HG02642 (cell line): ENCODE results near the gene ACE.
"Not testable (repeated sequence)": the region's sequence is repeated elsewhere in the genome, so short reads cannot be mapped to it uniquely, and the experiment has no call there.

ENCODE experiments used
- ATAC-seq: cut with Tn5 transposase; IDR thresholded peaks from one replicate; pipeline ENCODE4 v1.9.1; 2021; ENCODE audit warnings: mild to moderate bottlenecking; ENCODE audit not compliant: unreplicated experiment, poor library complexity

Gene ACE

DNA sequence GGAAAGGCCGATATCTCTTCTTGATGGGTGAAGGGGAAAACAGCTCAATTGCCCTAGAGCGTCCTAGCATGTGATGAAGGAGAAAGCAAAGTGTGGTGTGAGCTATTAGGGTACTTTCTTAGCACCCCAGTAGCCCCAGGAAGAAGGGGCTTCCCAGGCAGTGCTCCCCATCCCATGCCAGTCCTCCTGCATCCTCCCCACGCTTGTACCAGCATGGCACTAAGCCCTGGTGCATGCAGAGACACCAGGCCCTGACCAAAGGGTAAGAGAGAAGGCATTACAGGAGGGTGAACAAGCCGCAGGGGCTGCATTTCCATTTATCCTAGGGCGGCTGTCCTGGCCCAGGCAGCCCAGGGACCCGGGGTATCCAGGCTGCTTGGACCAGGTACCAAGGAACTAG lies 33.8 kb upstream of the ACE start:
- ATAC-seq, result no peak

GRCh38 chr17:63444457-63444856 lies 32.4 kb upstream of the ACE start:
- ATAC-seq, result no peak

DNA sequence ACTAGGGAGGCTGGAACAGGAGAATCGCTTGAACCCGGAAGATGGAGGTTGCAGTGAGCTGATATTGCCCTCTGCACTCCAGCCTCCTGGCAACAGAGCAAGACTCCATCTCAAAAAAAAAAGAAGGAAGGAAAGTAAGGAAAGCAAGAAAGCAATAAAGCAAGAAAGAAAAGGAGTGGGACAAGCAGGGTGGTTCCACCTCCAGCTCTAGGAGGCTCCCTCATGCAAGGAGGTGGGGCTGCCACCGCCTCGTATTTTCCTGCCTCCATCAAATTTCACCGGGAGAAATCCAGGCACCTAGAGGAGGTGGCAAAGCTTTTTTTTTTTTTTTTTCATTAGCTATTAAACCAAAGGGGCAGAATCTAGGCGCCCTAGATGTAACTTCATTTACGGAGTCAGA lies 31.8 kb upstream of the ACE start:
- no peak for ATAC-seq

GRCh38 chr17:63445571-63445953 lies 31.3 kb upstream of the ACE start:
- peak; percentile 29 for ATAC-seq

DNA sequence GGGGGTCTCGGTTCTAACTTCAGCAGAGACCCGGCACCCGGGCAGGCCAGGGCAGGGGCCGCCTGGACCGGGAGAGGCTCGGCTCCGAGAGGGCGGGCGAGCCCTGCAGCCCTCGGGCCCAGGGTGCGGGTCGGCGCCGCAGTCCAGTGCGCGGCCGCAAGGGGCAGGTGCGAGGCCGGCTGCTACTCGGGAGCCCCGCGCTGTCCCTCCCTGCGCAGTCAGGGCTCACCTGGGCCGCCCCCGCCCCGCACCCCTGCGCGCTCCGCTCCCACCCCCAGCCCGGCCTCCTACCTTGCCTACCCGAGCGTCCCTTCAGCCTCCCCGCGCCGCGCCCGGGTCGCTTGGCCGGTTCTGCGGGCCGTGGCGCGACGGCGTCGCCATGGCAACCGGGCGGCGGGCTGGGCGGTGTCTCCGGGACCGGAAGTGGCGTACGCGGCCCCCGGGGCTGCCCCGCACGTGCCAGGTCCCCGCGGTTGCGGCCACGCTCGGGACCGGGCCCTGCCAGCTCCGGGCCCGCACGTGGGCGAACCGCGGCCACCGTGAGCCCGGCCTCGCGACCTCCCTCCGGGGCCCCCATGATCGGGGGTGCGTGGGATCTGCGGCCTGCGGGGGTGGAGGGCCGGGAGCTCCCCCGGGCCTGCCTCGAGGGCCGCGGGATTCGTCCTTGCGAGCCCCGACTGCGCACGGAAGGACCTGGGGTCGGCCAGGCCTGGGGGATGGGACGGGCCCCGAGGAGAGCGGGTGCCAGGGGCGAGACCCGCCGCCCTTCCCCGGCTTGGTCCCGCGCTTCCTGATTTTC lies 30.7 kb upstream of the ACE start, which contains the start of gene CYB561:
Gene CYB561, minus strand, starts transcription at position 353 of the 799 bp plus-strand sequence. CDS start 8,759 bp downstream, outside the sequence.
- ATAC-seq, result peak; percentile 67

DNA sequence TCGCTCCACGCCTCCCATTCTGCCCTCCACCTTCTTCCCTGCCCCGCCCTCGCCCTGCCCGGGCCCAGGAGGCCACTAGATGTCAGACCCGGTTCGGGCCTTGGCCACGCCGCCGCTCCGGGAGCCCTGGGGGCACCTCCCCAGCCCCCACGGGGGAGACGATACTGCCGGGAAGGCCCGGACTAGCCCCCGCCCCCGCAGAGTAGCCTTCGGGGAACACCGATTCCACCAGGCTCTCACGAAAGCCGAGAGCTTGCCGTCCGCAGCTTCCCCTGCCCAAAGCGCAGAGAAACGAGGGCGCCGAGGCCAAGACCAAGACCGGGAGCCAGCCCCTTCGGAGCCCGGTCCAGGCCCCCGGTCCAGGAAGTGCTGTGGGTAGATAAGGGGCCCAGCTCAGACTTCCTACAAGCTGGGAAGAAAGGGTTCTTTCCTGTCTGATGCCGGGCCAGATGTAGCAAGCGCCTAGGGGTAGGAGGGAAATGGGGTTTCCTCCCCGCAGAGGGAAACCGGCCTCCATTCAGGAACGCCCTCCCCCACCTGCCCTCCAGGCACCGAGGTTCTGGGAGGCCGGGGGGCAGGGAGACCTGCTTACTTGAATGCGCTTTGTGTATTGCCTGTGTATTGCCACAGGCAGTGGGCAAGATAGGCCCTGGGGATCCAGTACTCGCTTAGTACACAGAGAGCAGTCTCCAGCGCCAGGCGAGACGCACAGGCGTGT lies 29.9 kb upstream of the ACE start:
- ATAC-seq, result peak; percentile 27

DNA sequence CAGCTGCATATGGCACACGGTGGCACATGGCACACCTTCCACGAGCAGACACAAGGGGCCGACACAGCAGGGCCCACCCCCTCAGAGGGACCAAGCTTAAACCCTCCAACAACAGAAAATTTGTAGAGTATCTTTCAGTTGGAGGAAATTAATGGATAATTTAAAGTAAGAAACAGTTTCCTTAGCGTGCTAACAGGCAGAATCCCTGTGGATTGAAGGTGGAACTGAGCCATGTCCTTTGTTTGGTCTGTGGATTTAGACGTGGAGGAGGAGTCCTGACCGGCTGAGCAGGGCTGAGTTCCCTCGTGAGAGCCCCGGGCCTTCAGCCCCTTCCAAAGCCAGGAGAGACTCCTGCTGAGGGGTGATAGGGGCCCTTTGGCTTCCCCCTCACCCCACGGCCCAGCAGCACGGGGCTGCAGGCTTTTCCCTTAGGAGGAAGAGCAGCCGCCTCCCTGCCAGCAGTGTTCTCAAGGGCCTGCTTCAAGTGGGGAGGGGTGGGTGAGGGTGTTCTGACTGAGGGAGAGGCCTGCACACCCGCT lies 29.3 kb upstream of the ACE start:
- ATAC-seq, result no peak

DNA sequence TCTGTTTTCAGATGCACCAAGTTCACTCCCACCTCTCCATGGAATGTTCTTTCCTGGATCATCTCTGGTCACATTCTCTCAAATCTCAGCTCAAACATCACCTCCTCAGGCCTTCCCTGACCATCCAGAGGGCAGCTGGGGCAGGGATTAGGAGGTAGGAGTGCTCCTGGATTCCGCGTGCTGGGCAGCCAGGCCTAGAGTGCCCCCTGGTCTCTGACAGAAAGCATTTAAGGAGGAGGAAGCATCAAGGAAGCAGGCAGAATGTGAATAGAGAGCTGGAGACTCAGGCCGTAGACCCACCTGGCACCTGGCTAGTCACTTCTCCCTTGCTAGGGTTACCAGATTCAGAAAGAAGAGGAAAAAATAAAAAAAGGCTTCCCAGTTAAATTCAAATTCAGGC lies 28.2 kb upstream of the ACE start:
- ATAC-seq, result no peak

DNA sequence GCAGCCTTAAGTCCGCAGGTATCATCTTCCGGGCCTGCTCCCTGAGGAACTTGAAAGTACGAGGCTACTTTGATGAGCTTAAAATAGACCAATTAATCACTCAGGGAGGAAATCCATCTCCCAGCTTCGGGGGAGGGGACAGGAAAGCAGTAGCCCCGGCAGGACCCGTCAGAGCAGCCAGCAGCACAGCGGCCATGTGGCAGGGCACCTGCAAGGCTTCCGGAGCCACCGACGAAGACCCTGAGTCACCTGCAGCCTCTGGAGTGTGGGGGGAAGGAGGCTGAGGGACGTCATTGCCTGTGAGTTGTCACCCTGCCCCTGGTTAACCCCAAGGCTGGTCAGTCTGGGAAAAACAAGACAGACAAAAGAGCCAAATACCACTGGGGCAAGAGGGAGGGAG lies 26.3 kb upstream of the ACE start:
- ATAC-seq, result no peak

GRCh38 chr17:63451150-63451549 lies 25.7 kb upstream of the ACE start:
- no peak for ATAC-seq

GRCh38 chr17:63452046-63452961 lies 24.6 kb upstream of the ACE start:
- ATAC-seq, result no peak

DNA sequence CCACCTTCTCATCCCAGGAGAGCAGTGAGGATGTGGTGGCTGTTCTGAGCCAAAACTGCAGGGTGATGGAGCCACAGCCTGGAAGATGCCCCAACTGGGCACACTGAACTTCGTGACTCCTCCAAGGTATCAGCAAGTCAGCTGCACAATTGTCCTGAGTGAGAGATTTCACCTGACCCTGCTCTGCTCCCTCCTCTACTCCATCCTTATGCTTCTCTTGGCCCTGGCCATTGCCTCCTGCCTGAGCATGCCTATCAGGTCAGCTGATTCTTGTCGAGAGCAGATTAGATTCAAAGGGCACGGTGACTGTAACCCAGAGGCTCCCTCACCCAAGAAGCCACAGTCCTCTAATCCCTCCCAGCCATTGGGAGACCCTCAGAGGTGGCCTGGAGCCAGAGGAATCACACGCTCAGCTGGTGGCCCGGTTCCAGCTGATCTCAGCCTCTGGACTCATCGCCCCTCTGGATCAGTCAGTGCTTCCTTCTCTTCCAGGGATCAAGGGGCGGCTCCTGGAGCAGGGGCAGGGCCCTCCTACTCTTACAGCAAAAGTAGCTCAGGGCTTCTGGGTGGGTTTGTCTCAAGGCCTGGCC lies 23.8 kb upstream of the ACE start:
- no peak for ATAC-seq

- not testable (repeated sequence) for ATAC-seq
Observed at GRCh38 chr17:63454357-63454756, 22.5 kb upstream of the ACE start.

GRCh38 chr17:63454915-63455314 lies 21.9 kb upstream of the ACE start:
- ATAC-seq, result no peak

GRCh38 chr17:63455417-63455816 lies 21.4 kb upstream of the ACE start:
- no peak for ATAC-seq

DNA sequence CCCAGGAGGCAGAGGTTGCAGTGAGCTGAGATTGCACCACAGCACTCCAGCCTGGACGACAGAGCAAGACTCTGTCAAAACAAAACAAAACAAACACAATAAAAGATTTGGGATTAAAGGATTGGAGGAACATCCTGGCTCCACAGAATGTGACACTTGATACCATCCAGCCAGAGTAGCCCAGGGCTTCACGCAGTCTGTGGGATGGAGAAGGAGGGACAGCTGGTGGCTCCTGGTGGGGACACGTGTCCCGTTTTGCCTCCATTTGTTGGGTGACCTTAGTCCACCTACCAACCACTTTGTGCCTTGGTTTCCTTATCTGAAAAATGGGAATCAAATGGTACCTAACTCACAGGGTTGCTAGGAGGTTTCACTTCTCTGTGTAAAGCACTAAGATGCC lies 18.4 kb upstream of the ACE start:
- no peak for ATAC-seq

DNA sequence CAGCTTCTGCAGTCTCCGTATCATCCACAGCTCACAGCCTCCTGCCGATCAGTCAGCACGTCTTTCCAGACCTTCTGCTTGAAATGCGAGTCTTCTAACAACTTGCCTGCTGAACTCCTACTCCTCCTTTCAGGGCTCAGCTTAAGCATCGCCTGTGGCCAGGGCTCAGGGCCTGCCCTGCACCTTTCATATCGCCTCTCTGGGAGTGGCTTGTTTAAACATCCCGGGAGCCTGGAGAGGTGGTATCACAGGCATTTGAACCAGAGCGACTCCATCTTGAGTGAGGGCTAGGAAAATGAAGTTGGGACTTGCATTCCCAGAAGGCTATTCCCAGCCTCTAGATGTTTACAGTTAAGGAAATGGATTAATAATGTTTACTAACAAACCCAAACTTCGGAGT lies 16.8 kb upstream of the ACE start:
- no peak for ATAC-seq

- ATAC-seq, result no peak
Observed at GRCh38 chr17:63463771-63464170, 13.1 kb upstream of the ACE start.

GRCh38 chr17:63464691-63465236 lies 12.1 kb upstream of the ACE start:
- no peak for ATAC-seq

DNA sequence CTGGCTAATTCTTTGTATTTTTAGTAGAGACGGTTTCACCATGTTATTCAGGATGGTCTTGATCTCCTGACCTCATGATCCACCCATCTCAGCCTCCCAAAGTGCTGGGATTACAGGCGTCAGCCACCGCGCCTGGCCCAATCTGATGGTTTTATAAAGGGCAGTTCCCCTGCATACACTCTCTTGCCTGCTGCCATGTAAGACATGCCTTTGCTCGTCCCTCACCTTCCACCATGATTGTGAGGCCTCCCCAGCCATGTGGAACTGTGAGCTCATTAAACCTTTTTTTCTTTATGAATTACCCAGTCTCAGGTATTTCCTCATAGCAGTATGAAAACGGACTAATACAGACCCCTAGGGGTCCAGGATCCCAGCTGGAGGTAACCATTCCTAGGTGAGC lies 8.8 kb upstream of the ACE start:
- not testable (repeated sequence) for ATAC-seq
